HepG2 (cell line): ENCODE measurements around the gene NFS1. TPM values are rescaled to one million over a fixed set of nuclear protein-coding genes. Genes with fewer than 3 reads are reported as not detected.
A peak's percentile ranks its signal among the peaks of the same experiment; 100 is the strongest.

Source experiments
- ATF3 ChIP-seq: sonication (generic); formaldehyde crosslinking; IDR thresholded peaks from 2 replicates; pipeline ENCODE4 v1.4.0; 2020; ENCODE audit warnings: missing genetic modification reagents
- CTCF ChIP-seq: sonication (generic); formaldehyde crosslinking; IDR thresholded peaks from 2 replicates; pipeline ENCODE4 v1.5.0; 2020; ENCODE audit warnings: mild to moderate bottlenecking, missing genetic modification reagents, moderate library complexity
- HMGA1 ChIP-seq: sonication (generic); formaldehyde crosslinking; conservative IDR thresholded peaks from 2 replicates; pipeline ENCODE4 v1.4.0; 2020; ENCODE audit warnings: missing genetic modification reagents
- KLF16 ChIP-seq, 2 experiments: sonication (generic) in 1 of 2; formaldehyde crosslinking in 1 of 2; IDR thresholded peaks; 2 replicates each; pipeline versions ENCODE4 v1.6.1 to v1.8.0; 2016 to 2023; ENCODE audit warnings: missing genetic modification reagents in 2 of 2, missing compliant biosample characterization in 1 of 2
- MAZ ChIP-seq, 2 experiments: sonication (generic) in 1 of 2; formaldehyde crosslinking in 1 of 2; IDR thresholded peaks; 2 replicates each; pipeline versions ENCODE4 v1.5.0 to v1.6.1; 2012 to 2020; ENCODE audit warnings: low read depth in 2 of 2, mild to moderate bottlenecking in 2 of 2, borderline replicate concordance in 1 of 2, improper control_type of control experiment in 1 of 2, low read length in 1 of 2, missing genetic modification reagents in 1 of 2, moderate library complexity in 1 of 2
- NR2F6 ChIP-seq, 2 experiments: IDR thresholded peaks; 2 replicates each; pipeline ENCODE4 v1.6.1; 2016; ENCODE audit warnings: antibody characterized with exemption in 1 of 2, mild to moderate bottlenecking in 1 of 2
- PATZ1 ChIP-seq: sonication (generic); formaldehyde crosslinking; IDR thresholded peaks from 2 replicates; pipeline ENCODE4 v1.4.0; 2020; ENCODE audit warnings: missing genetic modification reagents
- POLR2G ChIP-seq: fragments of 200-400 bp; formaldehyde crosslinking; IDR thresholded peaks from 2 replicates; pipeline ENCODE4 v1.6.1; 2018; ENCODE audit warnings: mild to moderate bottlenecking, low read depth, low read length, moderate library complexity
- REXO4 ChIP-seq: sonication (generic); formaldehyde crosslinking; IDR thresholded peaks from 2 replicates; pipeline ENCODE4 v1.8.0; 2022; ENCODE audit warnings: missing genetic modification reagents, mild to moderate bottlenecking, borderline replicate concordance
- SCMH1 ChIP-seq: sonication (generic); formaldehyde crosslinking; IDR thresholded peaks from 2 replicates; pipeline ENCODE4 v1.9.0; 2021; ENCODE audit warnings: missing genetic modification reagents, mild to moderate bottlenecking, borderline replicate concordance
- SIX4 ChIP-seq: sonication (generic); formaldehyde crosslinking; IDR thresholded peaks from 2 replicates; pipeline ENCODE4 v1.4.0; 2020; ENCODE audit warnings: missing genetic modification reagents
- THYN1 ChIP-seq: sonication (generic); formaldehyde crosslinking; IDR thresholded peaks from 2 replicates; pipeline ENCODE4 v1.8.1; 2023; ENCODE audit warnings: low read depth, mild to moderate bottlenecking, moderate library complexity, missing genetic modification reagents, borderline replicate concordance
- ZHX1 ChIP-seq: sonication (generic); formaldehyde crosslinking; IDR thresholded peaks from 2 replicates; pipeline ENCODE4 v1.8.1; 2022; ENCODE audit warnings: low read depth, mild to moderate bottlenecking, missing genetic modification reagents
- ZNF205 ChIP-seq: IDR thresholded peaks from 2 replicates; pipeline ENCODE4 v1.6.1; 2018; ENCODE audit warnings: missing biosample characterization, missing genetic modification reagents
- ZNF329 ChIP-seq: sonication (generic); formaldehyde crosslinking; IDR thresholded peaks from 2 replicates; pipeline ENCODE4 v1.9.0; 2021; ENCODE audit warnings: low read depth, mild to moderate bottlenecking, missing genetic modification reagents
- ZNF343 ChIP-seq: sonication (generic); formaldehyde crosslinking; IDR thresholded peaks from 2 replicates; pipeline ENCODE4 v1.4.0; 2020; ENCODE audit warnings: mild to moderate bottlenecking, missing genetic modification reagents
- ZNF441 ChIP-seq: sonication (generic); formaldehyde crosslinking; IDR thresholded peaks from 2 replicates; pipeline ENCODE4 v1.7.0; 2021; ENCODE audit warnings: missing genetic modification reagents, borderline replicate concordance
- ZNF800 ChIP-seq: sonication (generic); formaldehyde crosslinking; IDR thresholded peaks from 2 replicates; pipeline ENCODE4 v1.4.0; 2020; ENCODE audit warnings: missing genetic modification reagents
- ZNF883 ChIP-seq: sonication (generic); formaldehyde crosslinking; IDR thresholded peaks from 2 replicates; pipeline ENCODE4 v1.5.1; 2020; ENCODE audit warnings: mild to moderate bottlenecking, missing genetic modification reagents; ENCODE audit errors: not compliant biosample characterization
- polyA plus RNA-seq, 8 experiments: library from polyadenylated mRNA; depleted of rRNA in 3 of 8; stranded (reverse) in 7 of 8; unstranded in 1 of 8; fragments of >200 nt; fragmentation: Illumina TruSeq in 4 of 8; extraction: Trizol in 4 of 8; gene quantifications; 2 replicates each; pipeline versions ENCODE4 v1.2.1 to v1.2.3, GENCODE V29; 2011 to 2016; ENCODE audit warnings: low read depth in 4 of 8, missing spikeins in 1 of 8, mixed read lengths in 1 of 8; ENCODE audit not compliant: insufficient read depth in 1 of 8
- total RNA-seq, 5 experiments: library from RNA; depleted of rRNA; stranded (reverse); fragments of >200 nt; fragmentation: Illumina TruSeq; extraction: Trizol; gene quantifications; 2 replicates each; pipeline ENCODE4 v1.2.3, GENCODE V29; 2016; ENCODE audit warnings: low read depth in 1 of 5

The NFS1 gene
- total and polyA plus RNA-seq, 2 of the 13 experiments (the other 11 are each of a cell fraction or from before 2014, with no cell fraction given) = 65.9 to 88.1 TPM

GRCh38 chr20:35635652-35636051, 63.5 kb downstream of the NFS1 start (continued):
- TF ChIP-seq ZHX1 (CRISPR knock-in tag) (no peak), ZNF883 (CRISPR knock-in tag) (peak; percentile 34), THYN1 (CRISPR knock-in tag) (no peak), KLF16 (CRISPR knock-in tag; IDR thresholded peaks at IDR 0.05) (0 out of 4 replicates have a peak, but pooled peaks of 1 of the 2 experiments have one; percentile 27), POLR2G (peak; percentile 38; the same call in 1 of the 2 replicates), ZNF329 (CRISPR knock-in tag) (no peak), SCMH1 (CRISPR knock-in tag) (no peak), SIX4 (CRISPR knock-in tag) (no peak), ZNF800 (CRISPR knock-in tag) (no peak), CTCF (no peak), REXO4 (CRISPR knock-in tag) (no peak), ATF3 (CRISPR knock-in tag) (no peak), ZNF441 (CRISPR knock-in tag) (no peak), ZNF343 (CRISPR knock-in tag) (no peak), PATZ1 (0 out of 2 replicates have a peak, but pooled peaks have one; percentile 30), MAZ (IDR thresholded peaks at IDR 0.05; ENCODE audit: borderline replicate concordance, low read depth, low read length) (0 out of 2 replicates have a peak, but pooled peaks have one; percentile 33), MAZ (CRISPR knock-in tag; IDR thresholded peaks at IDR 0.05; ENCODE audit: low read depth) (no peak), HMGA1 (CRISPR knock-in tag) (no peak), NR2F6 (IDR thresholded peaks at IDR 0.05) (no peak), NR2F6 (CRISPR knock-in tag; IDR thresholded peaks at IDR 0.05) (no peak), ZNF205 (CRISPR knock-in tag) (no peak)
